GM12891 (cell line): ENCODE data around the gene DSCAM.

Experiments used
- PAX5 ChIP-seq: IDR thresholded peaks from 2 replicates; pipeline ENCODE4 v1.6.1; 2011; ENCODE audit warnings: low read length, moderate library complexity, mild to moderate bottlenecking; ENCODE audit not compliant: insufficient read depth, severe bottlenecking
- POLR2A ChIP-seq: IDR thresholded peaks from 2 replicates; pipeline ENCODE4 v1.6.1; 2011; ENCODE audit warnings: low read depth, low read length, control low read depth
- POLR2AphosphoS5 ChIP-seq: IDR thresholded peaks from 2 replicates; pipeline ENCODE4 v1.6.1; 2011; ENCODE audit warnings: low read depth, low read length, control low read depth
- POU2F2 ChIP-seq: IDR thresholded peaks from 2 replicates; pipeline ENCODE4 v1.6.1; 2011; ENCODE audit warnings: low read depth, mild to moderate bottlenecking, control low read depth, low read length, moderate library complexity
- SPI1 ChIP-seq: IDR thresholded peaks from 2 replicates; pipeline ENCODE4 v1.6.1; 2011; ENCODE audit warnings: low read depth, low read length, control low read depth
- TAF1 ChIP-seq: IDR thresholded peaks from 2 replicates; pipeline ENCODE4 v1.6.1; 2011; ENCODE audit warnings: low read depth, low read length, control low read depth

GRCh38 chr21:40254540-40255465, 592.2 kb downstream of the DSCAM start:
- TF ChIP-seq POLR2AphosphoS5 = no peak
- TF ChIP-seq POLR2A = no peak
- no peak for TF ChIP-seq TAF1
- no peak for TF ChIP-seq PAX5
- TF ChIP-seq SPI1 = no peak
- no peak for TF ChIP-seq POU2F2
